ENCODE results near the gene BNIP5.
"Not testable (repeated sequence)": the region's sequence is repeated elsewhere in the genome, so short reads cannot be mapped to it uniquely, and the experiment has no call there.

Gene BNIP5

DNA sequence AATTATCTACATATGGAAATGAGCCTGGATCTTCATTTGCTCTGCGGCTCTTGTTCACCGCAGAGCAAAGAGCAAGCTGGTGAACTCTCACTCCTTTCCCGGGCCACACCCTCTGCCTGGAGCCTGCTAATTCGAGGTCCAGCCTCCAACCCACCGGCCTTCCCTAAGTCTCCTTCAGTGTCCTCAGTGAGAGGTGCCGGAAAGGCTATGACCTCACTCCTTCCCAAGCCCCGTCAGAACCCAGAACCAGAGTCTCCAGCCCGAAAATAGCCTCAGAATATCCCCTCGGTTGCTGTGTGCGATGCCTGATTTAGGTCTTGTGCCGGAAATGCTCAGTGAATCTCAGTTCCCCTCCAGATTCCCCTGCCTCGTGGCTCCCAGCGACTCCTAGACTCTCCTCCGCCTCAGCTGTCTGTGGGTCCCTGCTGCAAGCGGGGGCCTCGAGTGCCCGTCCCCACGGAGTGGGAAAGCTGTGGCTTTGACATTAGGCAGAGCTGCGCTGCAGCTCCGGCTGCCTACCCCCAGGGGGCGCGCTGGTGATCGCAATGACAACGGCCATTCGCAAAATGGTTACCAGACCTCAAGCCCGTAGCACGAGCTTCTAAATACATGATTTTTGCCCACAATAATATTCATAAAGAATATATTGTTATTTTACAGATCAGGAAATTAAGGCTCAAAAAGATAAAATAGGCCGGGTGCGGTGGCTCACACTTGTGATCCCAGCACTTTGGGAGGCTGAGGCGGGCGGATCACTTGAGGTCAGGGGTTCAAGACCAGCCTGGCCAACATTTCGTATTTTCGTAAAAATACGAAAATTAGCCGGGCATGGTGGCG is 4.1 kb upstream of the BNIP5 start:
- peak; percentile 5 for DNase-seq

DNA sequence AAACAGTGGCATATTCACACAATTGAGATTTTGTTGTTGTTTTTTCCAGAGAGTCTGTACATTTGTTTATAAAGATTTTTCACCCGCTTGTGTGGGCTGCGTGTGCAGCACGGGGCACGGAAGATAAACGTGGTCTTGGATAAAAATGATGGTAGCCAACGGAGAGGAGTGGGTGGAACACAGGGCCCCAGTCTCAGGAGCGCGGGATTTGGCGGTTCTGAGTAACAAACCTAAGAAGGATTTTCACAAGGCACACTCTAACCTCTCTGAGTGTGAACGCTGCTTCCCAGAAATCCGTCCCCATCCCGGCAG is 3.6 kb upstream of the BNIP5 start:
- no peak for DNase-seq

DNA sequence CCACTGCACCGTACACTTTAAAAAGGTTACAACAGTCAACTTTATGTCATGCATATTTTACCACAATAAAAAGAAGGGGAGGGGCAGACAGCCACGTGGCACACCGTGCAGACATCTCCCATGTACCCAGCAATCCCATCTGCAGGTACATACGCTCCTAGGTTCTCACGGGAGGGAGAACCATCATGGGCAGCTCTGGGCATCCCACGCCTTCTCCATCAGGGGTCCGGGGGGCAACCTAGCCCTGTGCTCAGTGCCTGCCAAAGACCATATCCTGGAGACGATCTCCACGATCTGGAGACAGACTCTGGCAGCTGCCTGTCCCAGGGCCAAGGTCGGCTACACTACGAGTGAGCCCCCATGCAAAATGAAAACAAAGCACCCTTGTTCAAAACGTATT is 2.5 kb upstream of the BNIP5 start:
- DNase-seq: no peak

DNA sequence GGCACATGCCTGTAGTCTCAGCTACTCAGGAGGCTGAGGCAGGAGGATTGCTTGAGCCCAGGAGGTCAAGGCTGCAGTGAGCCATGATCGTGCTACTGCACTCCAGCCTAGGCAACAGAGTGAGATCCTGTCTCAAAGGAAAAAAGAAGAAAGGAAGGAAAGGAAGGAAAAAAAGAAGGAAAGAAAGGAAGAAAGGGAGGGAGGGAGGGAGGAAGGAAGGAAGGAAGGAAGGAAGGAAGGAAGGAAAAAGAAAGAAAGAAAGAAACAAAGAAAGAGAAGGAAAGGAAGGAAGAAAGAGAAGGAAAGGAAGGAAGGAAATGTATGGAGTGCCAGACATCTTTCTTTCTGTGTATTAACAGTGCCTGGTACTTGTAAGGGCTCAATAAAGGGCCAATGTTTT is 1.5 kb upstream of the BNIP5 start:
- DNase-seq: not testable (repeated sequence)

DNA sequence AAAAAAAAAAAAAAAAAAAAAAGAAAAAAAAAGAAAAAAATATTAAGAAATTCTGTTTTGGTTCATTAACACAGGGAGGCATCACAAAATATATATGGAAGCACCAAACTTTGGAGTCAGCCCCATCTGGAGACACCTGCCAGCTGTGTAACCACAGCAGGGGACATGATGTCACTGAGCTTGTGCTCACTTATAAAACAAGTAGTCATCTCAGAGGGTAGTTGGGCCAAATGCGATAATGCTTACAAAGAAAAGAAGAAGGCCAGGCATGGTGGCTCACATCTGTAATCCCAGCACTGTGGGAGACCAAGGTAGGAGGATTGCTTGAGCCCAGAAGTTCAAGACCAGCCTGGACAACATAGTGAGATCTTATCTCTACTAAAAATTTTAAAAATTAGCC is 1.1 kb upstream of the BNIP5 start:
- DNase-seq: no peak

DNA sequence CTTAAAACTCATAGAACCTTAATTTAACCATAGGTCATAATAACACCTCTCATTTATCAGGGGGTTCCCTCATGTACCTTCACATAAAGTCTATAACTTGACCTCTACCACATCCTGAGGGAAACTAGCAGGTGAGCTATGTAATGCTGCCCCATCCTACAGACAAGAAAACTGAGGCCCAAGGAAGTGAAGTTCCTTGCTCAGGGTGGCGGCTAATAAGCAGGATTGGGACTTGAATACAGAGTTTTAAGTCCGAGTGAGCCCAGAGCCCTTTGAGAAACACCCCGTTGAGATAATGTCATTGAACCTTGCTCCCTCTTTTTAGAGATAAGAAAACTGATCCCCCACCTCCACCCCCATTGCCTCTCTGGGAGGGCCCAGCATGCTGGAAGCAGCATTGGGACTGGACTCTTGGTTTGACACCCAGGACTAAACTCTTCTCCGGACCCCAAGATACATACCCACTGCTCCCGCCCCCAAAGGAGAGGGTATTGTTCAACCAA is 429 bp downstream of the BNIP5 start:
- no peak for DNase-seq

DNA sequence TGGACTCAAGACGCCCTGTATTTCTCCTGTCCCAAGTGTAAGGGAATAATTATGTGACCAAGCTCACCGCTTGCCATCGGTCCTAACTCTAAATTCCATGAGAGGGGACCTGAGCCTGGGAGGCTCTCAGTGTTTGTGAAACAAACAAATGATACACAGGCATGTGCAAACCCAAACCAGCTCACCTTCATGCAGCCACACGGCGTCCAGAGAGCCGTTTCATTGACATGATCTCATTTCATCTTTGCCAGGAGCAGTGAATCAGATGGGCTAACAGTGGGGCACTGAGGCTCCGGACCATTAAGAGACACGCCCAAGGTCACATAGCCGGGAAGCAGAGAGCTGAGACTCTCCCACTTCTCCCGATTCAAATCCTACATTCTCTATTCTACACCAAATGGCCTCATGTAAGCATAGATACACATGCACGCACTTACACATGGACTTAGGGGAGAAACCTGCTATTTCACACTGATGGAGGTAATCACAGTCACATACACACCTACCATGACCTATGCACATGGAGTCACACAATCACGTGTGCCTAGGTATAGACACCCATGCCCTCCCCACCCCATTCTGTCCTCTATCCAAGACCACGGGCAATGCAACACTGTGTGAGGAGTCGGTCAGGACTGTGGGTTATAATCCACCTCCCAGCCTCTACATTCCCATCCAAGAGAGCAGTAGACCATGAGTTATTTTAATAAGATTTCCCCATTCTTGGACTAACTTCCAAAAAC is 1.1 kb downstream of the BNIP5 start:
- DNase-seq: no peak

DNA sequence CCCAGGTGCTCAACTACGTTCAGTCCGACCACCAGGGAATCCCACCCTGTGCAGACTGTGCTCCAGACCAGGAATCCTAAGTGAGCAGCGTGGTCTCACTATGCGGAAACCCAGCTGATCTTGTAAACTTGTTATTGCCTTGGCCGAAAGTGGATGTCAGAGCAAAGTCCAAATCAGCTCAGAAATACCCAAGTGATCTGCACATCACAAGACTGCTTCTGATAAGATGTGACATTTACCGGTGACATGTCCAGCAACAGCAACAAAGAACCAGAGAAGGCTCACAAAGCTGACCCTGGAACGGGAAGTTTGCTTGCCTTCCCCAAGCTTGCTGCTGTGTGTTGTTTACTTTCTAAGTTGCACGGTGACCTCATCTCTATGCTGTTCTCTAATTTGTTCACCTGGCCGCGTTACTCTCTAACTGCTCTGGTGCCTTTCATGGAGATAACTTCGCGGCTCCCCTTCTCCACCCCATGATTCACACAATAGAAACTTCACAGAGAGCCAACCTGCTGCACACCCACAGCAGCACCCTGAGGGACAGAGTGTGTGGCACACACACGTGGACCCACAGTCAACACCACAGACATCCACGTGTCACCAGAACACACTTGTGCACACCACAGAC is 1.7 kb downstream of the BNIP5 start:
- DNase-seq: no peak

DNA sequence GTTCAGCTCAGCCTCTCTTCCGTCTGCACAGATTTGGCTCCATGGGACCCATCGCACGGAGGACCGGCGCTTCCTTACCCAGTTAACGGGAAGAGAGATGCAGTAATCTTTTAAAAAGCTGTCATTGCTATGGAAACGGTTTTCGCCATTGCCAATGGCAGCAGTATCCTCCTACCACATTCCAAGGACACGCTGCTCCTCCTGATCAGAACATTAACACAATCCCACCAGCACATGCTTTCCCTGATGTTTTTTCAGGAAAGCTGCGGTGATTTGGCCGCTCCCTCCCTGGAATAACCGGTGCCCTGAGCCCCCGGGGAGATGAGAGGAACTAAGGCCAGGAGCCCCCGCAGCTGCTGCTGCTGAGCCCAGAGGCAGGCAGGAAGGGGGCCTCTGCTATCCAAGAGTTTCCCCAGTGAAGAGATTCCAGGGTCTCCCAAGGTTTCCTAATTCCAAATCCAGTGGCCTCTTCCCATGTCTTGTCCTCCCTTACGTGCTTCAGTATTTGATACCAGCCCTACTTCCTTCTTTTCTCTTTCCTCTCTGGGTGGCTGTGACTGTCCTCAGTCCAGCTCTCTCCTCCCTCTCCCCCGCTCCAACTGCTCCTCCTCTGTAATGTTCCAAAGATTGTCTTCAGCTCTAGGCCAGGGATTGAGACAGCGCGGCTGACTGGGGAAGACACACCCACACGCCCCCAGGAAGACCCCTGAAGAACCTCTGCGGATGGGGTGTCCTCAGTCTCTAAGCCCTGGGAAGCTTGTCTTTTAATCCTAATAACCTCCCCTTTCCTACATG is 2.6 kb downstream of the BNIP5 start:
- DNase-seq: no peak

DNA sequence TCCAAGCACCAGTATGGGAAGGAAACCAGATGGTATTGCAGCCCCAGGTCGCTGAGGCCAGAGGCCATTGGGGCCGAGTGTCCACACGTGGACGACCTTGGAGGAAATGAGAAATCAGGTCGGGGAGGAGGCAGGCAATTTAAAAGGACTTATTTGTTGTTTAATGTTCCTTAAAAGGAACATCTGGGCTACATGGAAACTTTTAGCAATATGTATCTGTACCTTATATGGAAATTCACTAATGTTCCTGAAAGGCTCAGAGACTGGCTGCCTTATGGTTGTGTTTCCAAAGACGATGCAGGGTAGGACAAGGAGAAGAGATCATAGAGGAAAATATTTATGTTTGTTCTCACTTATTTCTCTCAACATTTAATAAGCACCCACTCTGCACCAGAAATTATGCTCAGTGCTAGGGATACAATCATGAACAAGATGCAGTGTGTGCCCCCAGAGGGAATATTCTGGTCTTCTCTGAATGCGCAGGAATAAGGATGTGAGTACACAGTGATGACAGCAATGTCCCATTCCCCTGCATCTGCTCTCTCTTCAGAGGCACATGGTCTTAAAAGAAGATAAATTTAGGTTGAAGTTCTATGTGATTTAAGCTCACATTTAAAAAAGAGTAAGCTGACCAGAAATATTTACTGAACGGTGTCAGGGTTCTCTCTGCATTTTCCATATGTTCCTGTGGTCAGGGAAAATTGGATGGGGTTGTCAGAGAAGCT is 3.4 kb downstream of the BNIP5 start:
- DNase-seq: no peak

DNA sequence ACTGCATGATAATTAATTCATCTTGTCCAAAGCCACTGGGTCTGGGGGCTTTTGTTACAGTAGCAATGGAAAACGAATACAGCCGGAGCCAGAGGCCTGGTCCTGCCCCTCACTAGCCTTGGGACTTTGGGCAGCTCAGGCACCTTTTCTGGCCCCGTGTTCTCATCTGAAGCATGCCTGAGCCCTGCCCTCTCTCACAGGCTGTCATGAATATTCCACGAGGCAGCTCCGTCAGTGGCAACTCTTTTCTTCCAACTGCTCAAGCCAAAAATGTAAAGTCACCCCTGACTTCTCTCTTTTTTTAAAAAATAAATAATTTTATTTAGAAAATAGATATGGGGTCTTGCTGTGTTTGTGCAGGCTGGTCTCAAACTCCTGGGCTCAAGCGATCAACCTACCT is 5.3 kb downstream of the BNIP5 start:
- DNase-seq: no peak

DNA sequence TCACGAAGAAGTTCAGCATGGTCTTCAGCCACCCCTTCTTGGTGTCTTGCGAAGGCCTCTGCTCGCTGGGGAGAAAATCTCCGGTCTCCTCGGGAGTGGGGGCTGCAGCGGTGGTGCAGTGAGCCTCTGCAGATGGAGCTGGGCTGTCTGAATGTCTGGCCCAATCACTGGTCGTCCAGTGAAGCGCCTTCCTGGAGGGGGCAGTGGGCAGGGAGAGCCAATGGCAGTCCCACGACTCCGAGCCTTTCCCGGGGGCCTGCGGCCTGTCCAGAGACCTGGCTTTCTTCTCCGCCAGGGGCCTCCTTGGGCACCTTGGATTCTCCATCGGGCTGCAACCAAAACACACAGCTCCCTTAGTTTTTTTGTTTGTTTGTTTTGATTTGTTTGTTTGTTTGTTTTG is 6.3 kb downstream of the BNIP5 start:
- no peak for DNase-seq

DNA sequence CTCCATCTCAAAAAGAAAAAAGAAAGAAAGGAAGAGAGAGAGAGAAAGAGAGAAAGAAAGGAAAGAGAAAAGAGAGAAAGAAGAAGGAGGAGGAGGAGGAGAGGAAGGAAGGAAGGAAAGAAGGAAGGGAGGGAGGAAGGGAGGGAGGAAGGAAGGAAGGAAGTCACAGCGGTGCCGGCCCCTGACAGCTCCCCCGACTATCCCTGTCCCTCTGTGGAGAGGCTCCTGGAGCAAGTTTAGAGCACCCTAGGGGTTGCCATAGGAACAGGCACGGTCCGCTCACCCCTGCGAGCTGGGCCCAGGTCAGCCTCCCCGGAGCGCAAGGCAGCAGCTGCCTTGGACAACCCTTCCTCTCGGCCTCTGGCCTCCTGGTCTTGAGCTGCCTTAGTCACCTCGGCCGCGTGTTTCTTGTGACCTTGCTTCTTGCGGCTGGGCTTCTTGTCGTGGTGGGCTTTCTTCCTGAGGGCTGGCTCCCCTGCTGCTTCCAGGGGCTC is 6.8 kb downstream of the BNIP5 start:
- DNase-seq: no peak

DNA sequence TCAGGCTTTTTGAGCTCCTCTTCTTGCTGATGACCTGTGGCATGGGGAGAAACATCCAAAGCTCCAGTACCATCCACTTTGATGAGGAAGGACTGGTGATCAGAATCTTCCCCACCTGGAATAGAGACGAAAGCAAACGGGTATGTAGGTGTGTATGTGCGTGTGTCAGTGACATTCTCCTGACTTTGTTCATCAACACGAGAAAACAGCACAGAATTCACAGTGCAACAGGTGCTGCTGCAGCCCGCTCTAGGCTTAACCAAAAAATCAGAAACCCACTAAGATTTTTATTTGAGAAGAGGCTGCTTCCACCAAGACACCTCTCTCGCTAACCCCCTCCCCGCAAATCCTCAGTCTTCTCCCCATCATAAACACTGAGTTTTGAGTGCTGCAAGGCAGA is 8.1 kb downstream of the BNIP5 start:
- DNase-seq: no peak

DNA sequence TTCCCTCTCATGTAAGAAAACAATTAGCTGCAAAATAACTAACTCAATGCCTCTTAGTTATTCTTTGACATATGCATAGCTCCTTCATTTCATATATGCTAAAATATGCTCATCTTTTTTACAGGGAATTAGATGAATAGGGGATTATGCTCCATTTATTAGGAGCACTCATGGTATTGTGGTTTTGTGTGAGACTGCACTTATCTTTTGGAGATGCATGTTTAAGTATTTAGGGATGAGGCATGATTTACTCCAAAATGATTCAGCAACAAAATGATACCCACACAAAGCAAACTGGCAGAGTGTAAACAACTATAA is 8.8 kb downstream of the BNIP5 start:
- DNase-seq: no peak

DNA sequence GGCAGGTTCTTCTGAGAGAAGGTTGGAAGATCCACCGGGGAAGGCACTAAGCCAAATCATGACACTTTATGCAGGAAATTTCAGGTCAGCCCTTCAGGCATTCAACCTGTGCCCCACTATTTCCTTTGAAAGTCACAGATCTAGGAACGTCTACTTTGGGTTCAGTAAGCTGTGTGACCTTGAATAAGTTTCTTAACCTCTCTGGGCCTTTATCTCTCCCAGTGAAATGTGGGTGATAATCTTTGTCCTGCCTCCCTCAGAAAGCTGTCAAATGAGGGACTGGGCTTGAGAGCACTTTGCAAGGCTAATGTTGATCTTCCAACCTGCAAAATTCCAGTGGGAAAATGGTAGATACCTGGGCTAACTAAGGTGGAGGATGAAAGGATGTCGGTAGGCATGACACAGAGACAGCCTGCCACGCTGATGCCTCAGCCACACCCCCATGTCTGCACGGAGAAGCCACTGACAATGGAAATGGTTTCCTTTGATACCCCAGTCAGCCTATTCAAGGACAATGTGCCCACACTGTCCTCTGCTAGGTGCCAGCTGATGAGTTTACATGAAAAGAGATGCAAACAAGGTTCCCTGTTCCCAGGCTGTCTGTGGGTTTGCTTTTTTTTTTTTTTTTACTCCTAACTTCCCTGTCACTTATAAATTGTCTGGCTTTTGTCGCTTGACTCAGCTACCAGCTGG is 9.3 kb downstream of the BNIP5 start:
- DNase-seq: no peak

DNA sequence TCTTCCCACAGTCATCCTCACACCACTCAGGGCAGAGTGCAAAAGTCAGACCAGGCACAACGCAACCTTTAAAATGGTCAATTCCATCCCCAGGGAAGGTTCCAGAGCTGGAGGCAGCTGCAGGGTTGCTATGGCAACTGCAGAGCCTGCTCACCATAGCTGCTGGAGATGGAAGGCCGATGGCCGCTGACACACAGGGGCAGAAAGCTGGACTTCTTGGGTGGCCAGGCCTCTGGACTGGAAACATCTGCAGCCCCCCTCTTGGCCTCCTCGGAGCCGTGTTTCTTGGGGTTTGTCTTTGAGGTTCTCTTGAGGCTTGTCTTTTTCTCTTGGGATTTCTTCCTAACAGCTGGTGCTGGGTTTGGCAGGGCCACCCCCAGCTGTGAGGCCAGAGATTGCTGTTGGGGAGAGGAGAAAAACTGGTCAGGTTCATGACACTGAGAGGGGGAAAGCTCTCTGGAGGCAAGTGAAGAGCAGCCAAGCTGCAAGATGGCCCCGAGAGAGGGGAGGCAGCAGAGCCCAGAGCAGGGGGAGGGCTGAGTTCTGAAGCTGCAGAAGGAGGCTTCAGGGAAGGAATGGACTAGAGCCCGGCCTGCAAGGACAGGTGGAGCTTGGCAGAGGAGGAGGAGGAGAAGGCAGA is 10.2 kb downstream of the BNIP5 start:
- DNase-seq: no peak

DNA sequence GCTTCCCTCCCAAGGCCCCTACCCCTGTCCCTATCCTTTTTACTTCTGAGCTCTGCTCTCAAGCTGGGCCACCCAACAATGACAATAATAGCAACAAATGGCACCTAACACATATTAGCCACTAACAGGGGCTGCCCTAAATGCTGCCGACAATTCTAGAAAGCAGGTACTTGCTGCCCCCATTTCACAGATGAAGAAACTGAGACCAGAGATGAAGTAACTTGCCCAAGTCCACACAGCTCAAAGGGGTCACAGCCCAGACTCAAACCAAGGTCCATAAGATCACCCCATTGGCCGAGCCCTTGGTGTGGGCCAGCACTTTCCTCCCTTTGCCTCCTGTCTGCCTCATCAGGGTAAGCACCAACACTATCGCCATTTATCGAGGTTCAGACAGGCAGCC is 12.0 kb downstream of the BNIP5 start:
- DNase-seq: no peak

DNA sequence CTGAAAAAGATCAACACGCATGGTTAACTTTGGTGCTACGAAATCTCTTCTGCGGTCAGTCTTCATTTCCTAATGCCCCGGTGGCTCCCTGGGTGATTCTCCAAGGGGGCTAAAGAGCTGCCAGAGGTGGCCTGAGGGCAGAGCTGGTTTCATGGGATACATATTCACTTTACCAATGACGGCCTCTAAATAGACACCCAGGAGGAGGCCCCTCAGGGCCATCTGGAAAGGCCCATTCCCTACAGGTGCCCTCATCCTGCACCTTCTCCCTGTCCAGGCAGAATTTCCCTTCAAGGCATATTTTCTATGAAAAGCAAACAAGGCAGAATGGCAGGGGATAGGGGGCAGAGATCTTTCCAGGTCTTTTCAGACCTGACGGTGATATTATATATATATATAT is 12.5 kb downstream of the BNIP5 start:
- no peak for DNase-seq

DNA sequence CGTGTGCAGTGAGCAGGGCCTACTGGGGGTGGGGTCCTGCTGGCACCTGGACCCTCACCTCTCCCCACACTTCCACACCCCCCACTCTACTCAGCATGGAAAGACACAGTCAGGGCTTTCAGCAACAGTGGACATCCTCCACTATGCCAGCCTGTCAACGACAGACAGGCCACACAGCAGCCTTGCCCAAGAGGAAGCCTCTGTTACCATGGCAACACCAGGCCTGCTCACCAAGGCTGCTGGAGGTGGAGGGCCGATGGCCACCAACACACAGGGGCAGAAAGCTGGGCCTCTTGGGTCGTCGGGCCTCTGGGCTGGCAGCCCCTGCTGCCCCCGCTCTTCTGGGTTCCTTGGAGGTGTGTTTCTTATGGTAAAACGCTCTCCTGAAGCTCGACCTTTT is 13.6 kb downstream of the BNIP5 start:
- DNase-seq: no peak

DNA sequence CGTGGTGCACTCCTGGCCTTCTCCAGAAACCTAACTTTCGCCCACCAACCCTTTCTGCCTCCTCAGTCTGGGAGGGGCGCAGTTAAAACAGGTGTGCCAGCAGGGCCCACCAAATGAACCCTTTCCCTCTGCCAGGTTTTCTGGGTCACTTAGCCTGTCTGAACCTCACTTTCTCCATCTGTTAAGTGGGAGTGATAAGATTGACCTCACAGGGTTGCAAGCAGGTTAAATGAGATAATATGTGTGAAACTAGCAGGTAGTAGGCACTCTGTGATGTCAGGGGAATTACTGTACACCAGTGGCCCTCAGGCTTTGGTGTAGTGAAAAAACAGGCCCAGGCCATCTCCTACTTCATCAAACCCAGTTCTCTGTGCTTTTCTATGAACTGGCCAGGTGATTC is 14.1 kb downstream of the BNIP5 start:
- DNase-seq: no peak

Measured in DMS 273 treated with DMSO at 0.1 percent for 48 hours (cell line).